ENCODE results near the gene NR1I3.

NR1I3 gene

DNA sequence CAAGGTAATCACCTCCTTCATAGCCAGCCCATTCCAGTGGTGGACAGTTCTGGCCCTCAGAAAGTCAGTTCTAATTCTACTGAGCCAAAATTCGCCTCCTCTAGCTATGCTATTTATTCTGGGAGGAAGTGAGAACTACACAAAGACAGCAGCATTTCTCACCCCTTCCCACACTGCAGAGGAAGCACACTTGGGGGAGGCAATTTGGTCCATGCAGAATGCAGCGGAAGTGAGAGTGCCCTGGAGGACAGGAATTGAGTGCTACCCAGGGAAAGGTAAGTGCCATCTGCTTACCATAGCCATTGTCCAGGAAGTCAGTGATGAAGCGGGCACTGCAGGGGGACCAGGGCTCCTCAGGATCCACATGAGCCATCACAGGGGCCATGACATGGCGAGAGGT lies 42.8 kb downstream of the NR1I3 start:
- no peak for DNase-seq (ENCODE audit: low spot score)

DNA sequence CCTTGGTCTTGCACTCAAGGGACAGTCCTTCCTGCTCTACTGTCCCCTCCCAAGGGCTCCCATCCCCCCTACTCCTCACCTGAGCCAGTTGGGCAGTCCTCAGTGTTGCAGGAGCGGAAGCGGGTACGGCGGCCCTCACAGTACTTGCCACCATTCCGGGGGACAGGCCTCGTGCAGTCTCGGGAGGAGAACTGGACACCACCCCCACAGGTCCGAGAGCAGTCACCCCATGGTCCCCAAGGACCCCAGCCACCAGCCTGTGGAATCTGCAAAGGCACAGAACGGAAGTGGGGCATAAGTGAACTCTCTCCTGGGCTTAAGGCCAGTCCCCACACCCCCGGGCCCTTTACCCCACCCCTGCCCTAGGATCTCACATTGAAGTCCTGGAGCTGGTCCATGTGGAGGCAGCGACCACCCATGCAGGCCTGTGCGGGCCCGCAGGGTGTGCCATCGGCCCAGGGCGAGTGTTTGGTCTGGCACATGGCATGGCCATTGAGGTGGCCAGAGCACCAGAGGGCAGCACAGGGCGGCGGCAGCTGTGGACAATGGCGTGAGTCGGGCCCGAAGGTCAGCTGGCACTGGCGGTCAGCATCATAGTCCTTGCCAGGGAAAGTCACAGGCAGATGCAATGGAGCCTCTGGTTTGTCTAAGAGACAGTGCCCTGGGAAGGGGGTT lies 44.3 kb downstream of the NR1I3 start:
- DNase-seq (ENCODE audit: low spot score) = no peak

DNA sequence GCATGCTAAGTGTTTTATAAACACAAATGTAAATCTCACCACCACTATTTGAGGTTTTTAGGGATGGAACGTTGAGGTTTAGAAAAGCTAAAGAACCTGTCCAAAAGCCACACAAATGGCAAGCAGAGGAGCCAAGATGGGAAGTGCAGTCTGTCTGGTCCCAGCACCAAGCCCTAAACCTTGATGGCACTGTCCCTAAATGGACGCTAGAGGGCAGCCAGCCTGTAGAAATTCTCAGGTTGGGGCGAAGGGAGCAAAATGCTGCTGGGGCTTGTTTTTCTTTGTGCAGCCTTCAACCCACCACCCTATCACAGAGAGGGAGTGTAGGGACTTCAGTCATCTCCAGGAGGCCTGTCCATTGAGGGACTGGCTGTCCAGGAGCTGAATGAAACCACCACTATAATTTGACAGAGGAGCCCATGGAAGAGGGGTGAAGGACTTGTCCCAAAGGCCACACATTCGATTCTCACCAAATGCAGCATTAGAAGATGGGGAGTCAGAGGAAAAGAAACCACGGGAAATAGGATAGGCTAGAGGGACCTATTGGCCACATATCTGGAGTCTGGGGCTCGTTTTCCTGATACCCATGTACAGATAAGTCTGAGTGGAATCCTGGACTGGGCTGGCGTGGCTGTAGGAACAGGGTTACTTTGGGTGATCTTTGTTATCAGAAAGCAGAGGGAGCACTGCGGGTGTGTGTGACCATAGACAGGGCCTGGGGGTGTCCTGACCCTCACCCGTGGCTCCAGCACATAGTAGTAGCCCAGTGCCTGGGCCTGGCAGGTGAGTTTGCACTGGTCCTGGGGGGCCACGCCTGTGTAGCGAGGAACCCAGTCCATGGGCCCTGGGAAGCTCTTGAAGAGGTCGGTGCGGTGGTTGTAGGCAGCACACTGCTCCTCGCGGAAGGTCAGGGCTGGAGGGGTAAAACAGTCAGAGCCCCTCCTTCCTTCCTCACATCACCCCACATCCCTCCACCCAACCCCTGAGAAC lies 45.2 kb downstream of the NR1I3 start:
- DNase-seq (ENCODE audit: low spot score) = peak; percentile 70

DNA sequence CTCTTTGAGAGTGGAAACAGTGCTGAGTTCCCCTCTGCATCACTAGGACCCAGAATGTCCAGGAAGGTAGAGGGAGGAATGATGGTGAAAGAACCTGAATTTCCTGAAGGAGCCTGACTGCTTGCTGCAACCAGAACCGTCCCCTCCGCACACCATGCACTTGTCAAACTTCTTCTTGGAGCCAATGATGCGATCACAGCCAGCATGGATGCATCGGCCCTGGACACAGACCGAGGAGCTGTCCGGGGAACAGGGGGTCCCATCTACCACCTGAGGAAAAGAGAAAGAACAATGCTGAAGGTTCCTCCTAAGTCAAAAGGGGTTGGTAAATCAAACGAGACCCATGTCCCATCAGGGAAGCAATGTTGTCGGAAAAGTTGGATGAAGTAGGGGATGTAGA lies 46.0 kb downstream of the NR1I3 start:
- DNase-seq (ENCODE audit: low spot score) = no peak

DNA sequence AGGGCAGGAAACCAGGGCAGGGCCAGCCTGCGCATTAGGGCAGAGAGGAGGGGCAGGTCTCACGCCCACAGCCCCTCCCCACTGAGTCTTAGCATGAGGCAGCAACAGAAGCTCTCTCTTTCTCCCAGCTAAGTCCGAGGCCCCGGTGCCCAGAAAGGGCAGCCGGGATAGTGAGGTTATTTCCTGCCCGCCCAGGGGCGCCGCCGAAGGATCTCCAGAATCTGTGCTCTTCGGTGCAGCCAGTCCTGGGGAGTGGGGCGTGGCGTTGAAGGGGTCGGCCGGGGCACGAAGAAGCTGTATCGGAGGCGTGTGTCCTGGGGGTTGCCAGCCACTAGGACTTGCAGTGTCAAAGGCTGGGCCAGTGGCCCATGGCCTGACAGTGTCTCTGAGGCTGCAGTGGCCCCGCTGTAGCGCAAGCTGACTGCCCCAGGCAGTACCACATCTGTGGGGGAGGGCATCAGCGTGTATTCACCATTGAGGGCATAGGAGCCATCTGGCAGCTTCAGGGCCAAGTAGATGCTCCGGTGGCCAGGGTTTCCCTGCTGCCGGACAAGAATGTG lies 47.0 kb downstream of the NR1I3 start:
- no peak for DNase-seq (ENCODE audit: low spot score)

DNA sequence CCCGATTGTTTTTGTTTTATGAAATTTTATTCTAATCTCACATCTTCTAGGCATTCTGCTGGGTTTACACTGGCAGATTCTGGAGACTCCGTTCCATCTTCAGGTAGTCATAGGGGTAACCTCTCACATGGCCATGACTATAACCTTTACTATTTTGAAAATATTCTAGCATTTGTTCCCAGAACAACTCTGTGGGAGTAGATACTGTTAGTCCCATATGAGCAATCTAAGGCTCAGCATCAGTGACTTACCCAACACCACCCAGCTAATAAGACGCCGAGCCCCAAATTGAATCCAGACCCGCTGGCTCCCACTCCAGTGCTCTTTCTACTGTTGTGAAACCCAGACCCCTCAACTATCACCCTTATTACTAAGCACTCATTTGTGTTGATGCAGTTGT lies 49.0 kb downstream of the NR1I3 start:
- DNase-seq (ENCODE audit: low spot score) = no peak

DNA sequence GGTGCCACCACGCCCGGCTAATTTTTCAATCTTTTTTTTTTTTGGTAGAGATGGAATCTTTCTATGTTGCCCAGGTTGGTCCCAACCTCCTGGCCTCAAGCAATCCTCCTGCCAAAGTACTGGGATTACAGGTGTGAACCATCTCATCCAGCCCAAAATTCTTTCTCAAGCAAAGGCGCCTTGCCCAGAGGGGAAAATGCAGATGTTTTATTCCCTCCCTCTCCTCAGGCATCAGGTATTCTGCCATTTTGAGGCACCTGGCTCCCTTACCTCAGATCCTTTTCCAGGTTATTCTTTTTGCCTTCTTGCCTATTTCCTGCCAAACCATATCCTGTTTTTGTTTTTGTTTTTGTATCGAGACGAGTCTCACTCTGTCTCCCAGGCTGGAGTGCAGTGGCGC lies 49.6 kb downstream of the NR1I3 start:
- no peak for DNase-seq (ENCODE audit: low spot score)

DNA sequence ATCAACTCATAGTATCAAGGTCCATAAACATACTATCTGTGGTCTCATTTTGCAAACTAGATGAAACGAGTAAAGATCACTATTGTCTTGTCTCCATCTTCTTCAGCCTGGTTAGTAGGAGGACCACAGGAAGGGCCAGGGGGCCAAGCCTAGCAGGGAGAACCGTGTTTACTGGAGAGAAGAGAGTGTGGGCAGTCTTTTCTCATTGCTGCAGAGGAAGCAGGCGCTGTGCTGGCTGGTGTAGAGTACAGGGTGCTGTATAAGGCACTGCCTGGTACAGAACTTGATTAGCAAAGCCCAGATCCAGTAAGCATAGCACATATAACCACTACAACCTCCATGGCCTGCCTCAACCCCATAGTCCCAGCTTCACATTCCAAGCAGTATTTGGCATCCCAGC lies 50.7 kb downstream of the NR1I3 start:
- DNase-seq (ENCODE audit: low spot score) = no peak

DNA sequence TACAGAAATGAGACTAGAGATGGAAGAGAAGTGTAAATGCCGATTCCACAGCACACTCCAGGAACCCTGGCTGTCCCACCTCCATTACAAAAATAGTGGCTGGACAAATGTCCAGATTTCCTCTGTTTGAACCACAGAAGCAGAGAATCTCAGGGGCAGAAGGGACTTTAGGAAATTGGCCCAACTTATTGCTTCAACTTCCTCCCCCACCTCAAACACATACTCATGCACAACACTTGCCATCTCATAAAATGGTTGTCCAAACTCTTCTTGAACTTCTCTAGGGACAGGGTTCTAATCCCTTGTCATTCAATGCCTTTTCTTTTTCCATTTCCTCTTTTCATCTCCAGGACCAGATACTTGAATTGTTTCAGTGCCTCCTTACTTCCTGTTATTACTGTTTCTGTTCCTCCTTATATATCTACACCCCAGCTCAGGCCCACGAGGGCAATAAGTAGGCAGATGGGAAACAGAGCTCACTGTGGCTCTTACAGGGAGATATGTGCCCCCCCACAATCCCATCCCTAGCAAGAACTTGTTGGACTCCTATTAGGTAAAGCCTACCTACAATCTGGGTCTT lies 52.2 kb downstream of the NR1I3 start:
- DNase-seq (ENCODE audit: low spot score) = no peak

DNA sequence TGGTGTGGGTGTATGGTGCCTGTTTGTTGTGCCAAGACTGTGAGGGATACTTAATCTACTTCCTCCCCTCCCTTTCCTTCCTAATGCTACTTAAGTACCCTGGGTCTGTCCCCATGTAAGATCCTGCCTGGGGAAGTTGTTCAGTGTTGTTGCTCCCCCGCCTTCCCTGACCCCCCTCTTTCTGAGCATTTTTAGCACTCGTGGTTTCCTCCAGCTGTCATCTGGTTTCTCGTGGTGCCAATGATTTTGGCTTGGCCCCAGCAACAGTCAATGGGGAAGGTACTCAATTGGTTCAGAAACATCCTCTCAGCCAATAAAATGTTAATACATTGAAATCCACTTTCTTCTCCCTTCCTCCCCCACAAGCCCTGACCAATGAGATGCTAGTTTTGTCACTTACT lies 52.7 kb downstream of the NR1I3 start:
- no peak for DNase-seq (ENCODE audit: low spot score)

DNA sequence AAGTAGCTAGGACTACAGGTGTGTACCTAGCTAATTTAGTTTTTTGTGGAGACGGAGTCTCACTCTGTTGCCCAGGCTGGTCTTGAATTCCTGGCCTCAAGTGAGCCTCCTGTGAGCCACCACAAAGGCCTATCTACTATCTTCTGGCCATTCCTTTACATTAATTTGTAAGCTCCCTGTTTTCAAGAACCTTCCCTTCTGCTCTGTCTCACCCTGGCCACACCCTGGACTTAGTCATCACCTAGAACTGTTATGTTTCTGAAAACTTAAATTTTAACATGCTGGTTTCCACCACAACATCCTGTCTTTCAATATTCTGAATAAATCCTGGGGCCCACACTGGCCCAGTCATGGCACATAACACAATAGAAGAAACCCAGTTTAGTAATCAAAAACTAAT lies 55.8 kb downstream of the NR1I3 start:
- DNase-seq (ENCODE audit: low spot score) = no peak

DNA sequence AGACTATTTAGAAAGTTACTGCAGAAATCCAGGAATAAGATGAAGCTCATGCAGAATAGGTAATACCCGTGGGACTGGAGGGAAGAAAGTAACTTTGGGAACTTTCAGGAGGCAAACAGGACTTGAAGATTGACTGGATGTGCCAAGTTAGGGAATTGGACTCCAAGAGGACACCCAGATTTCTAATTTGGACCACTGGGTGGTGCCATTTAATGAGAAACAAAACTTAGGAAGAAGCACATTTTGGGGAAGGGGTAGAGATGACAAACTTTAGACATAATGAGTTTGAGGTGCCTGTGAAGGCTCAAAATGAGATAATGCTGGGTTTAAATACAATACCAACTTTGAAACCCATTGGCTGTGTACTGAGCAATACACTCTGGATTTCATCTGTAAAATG lies 57.4 kb downstream of the NR1I3 start:
- DNase-seq (ENCODE audit: low spot score) = no peak

DNA sequence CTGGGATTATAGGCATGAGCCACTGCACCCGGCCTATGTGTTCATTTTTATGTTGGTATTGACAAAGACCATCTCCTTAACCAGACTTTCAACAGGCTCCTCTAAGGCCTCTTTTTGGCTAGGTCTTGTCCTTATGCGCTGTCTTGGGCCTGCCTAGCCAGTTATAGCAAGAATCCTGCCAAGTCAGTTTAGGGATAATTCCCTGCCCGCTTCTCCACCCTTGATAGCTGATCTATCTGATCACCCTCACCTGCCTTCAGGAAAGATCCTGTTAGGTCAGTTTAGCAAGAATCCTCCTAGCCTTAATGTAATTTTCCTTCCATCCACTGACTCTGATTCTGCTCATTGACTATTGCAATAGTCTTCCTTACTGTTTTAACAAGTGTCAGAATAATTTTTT lies 58.3 kb downstream of the NR1I3 start:
- no peak for DNase-seq (ENCODE audit: low spot score)
